HL-60/S4 (cell line): Measurements from ENCODE around the gene RASA3.

Experiments
- in situ Hi-C: fragments of 300-500 bp; cut with MboI; formaldehyde crosslinking; loops from 2 replicates; pipeline ENCODE4 v1.14.3; 2022; ENCODE audit warnings: low sequenced_read_pairs

The RASA3 gene

GRCh38 chr13:114038900-114039299 is 93.5 kb downstream of the RASA3 start:
- in situ Hi-C loops, result no loop called here

DNA sequence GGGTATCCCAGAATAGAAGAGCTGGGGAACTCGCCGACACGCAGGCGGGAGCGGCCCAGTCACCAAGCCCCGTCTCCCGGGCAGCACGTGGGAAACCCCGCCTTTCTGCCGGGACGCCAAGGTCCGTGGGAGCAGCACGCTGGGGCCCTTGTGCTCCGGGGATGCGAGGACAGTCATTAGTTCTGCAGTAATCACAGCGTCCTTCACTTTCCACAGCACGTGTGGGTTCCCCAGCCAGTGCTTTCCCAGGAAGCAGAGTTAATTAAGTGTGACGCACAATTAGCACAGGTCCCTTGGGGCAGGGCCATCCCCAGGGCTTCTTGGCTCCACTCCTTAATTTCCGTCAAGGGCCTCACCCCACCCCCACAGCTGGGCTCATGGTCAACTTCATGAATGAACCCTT is 94.2 kb downstream of the RASA3 start:
- in situ Hi-C loops, result no loop called here

GRCh38 chr13:114037674-114038073 is 94.7 kb downstream of the RASA3 start:
- in situ Hi-C loops, result no loop called here

GRCh38 chr13:114035583-114036531 is 96.6 kb downstream of the RASA3 start:
- in situ Hi-C loops, result no loop called here

DNA sequence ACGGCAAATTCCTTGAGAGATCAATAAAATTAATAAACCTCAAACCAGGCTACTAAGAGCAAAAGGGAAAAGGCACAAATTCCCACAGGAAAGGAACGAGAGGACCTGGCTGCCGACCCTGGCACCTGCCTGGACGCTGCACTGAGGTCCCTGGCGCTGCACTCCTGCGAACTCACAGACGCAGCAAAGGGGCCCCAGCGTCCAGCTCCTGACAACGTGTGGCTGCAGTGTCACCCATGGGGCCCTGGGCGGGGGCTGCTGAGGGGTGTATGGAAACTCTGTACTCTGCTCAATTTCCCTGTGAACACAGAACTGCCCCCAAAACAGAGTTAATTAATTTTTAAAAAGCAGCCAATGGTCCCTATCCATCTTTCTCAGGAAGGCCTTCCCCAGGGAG is 97.2 kb downstream of the RASA3 start:
- in situ Hi-C loops, result no loop called here

DNA sequence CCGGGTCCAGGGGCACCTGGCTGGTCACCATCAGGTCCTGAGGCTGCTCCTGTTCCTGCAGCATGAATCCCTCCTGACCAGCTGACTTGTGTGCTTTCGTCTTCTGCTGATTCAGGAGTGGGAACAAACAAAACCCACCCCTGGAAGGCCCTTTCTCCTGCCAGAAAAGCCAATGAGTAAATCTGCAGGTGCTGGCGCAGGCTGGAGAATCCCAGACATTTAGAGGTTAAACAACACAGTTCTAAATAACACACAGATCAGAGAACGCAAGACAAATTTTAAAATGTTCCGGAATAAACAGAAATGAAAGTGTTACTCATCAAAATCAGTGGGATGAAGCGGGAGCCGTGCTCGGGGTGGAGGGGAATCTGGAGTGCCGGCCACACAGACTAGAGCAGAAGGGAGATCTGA is 97.9 kb downstream of the RASA3 start:
- in situ Hi-C loops, result no loop called here

- in situ Hi-C loops, result no loop called here
Measured at GRCh38 chr13:114033541-114034315, 98.7 kb downstream of the RASA3 start.

- in situ Hi-C loops, result no loop called here
Measured at GRCh38 chr13:114032126-114032799, 100.2 kb downstream of the RASA3 start.

- in situ Hi-C loops, result no loop called here
Measured at GRCh38 chr13:114031631-114032030, 100.8 kb downstream of the RASA3 start.

DNA sequence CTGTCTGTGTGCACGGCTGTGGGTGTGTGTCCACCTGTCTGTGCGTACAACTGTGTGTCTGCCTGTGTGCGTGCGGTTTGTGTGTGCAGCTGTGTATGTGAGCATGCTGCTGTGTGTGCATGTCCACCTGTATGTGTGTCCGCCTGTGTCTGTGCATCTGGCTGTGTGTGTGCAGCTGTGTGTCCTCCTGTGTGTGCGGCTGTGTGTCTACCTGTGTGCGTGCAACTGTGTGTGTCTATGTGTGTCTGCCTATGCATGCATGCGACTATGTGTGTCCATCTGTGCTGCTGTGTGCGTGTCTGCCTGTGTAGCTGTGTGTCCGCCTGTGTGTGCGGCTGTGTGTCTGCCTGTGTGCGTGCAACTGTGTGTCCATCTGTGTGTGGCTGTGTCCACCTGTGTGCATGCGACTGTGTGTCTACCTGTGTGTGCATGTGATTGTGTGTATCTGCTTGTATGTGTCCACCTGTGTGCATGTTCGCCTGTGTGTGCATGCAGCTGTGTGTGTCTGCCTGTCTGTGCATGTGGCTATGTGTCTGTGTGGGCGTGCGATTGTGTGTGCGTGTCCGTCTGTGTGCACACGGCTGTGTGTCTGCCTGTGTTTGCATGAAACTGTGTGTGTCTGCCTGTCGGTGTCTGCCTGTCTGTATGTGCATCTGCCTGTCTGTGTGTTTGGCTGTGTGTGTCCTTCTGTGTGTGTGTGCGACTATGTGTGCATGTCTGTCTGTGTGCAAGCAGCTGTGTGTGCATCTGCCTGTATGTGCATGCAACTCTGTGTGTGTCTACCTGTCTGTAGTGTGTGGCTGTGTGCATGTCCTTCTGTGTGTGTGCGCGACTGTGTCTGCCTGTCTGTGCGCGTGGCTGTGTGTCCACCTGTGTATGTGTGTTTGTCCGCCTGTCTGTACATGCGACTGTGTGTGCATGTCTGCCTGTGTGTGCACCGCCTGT is 101.5 kb downstream of the RASA3 start:
- in situ Hi-C loops, result no loop called here

- in situ Hi-C loops, result no loop called here
Measured at GRCh38 chr13:114029866-114030625, 102.4 kb downstream of the RASA3 start.

DNA sequence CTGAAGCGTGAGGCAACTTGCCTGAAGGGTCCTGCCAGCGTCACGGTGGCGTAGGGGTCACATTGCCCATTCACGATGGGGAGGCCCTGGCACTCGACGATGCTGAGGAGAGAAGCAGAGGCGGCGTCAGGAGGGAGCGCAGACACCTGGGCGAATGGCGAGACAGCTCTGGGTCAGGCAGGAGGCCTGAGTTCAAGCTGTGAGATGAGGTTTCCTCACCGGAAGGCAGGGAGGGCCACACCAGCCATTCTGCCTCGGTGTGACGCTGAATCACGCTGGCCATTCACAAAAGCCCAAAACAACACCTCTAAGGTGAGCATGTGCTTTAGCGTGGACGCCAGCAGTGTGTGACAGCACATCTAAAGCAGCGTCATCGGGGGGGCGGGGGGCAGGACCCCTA is 104.6 kb downstream of the RASA3 start:
- in situ Hi-C loops, result no loop called here

DNA sequence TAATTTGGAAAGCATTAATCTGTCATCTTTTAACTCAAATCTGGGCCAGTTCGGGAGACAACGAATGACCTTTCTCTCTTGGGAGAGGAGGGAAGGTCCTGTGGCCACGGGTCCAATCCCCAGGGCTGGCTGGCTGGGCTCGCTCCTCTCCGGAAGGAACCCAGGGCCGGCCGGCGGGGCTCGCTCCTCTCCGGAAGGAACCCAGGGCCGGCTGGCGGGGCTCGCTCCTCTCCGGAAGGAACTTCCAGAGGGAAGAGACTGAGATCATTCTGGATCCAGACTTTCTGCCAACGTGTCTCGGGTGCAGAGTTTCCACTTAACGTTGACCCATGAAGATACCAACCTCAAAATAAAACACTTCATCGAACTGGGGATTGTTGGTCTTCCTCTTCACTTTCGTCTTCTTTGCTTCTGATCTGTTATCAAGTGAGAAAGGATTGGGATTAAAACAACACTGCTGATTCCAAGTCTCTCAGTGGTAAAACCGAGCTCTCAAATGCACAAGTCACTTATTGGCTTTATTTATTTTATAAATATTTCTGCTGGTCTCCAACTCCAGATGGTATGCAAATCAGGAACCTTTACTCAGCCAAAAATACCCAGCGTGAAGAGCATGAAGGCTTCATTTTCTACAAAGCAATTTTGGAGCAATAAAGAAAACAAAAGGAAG is 105.2 kb downstream of the RASA3 start:
- in situ Hi-C loops, result no loop called here

DNA sequence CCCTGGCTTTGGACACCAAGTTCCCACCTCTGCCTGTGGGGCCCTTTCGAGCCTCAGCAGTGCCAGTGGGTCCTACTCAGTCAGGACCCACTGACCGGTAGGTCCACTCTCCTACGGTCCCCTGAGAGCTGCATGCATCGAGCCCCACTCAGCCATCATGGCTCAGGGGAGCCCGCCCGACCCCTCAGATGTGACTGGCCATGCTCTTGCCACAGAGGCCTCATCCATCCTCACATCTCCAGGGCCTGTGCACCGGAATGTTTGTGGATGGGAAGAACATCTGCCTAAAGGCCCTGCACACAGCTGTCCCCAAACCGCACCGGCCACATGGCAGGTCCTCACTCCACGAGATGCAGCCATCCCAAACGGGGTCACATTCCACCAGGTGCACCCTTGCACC is 105.9 kb downstream of the RASA3 start:
- in situ Hi-C loops, result no loop called here

DNA sequence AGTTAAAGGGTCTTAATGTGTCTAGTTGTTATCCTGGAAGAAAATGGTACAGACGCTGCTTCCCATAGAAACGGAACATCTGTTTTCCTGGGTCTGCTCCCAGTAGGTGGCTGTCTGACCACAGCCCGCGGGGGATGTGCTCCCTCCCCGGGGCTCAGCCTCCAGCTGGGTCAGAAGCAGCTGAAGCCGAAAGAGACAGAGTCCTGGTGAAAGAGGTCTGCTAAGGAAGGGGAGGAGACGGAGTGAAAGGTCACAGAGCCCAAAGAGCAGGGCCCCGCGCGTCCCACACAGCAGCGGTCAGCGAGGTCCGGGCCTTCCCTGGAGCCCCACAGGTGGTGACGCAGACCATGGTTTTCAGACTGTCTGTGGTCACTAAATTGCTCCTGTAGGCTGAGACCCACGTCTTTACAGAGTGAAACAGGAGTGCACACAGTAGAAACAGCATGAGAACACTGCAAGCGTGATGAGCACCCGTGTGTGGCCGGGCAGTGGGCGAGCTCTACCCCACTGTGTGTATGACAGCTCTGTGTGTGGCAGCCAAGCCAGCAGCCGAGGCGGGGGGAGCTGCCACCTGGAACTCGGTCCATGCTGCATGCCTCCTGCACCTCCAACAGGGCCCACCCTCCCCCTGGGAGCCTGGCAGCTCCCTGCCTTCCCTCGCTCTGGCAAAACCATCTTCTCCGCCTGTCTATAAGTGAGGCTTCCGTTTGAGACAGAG is 106.5 kb downstream of the RASA3 start:
- in situ Hi-C loops, result no loop called here

- in situ Hi-C loops, result no loop called here
Measured at GRCh38 chr13:114025405-114025713, 107.1 kb downstream of the RASA3 start.

DNA sequence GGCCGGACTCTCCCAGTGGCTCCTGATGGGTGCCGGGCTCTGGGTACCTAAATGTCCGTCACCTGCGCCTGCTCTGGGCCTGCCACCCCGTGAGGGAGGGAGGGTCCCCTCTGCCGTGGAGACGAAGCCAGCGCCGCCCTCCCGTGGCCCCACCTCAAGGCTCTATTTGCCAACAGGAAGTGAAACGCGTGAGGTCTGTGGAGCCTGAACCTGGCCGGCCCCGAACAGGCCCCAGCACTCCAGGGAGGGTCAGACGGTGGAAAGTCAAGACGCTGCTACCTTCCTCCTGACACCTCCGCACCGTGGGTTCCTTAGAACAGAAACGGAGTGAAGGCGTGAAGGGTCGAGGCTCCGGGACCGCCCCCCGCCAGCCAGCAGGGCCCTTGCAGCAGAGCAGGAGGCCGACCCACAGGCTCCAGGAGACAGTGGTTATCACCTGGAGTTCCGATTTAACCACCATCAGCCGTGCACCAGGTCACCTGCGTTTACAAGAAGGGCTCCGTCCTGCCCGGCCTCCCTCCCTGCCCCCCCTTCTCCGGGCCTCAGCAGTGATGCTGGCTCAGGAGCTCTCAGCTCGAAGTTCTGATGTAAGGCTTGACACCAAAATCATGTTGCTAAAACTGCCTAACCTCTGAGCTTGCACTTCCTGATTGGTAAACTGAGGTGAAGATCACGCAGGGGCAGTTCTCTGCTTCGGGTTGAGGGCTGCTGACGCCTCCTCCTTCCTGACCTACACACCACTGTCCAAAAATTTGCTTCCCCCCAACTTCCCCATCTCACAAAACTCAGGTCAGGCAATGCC is 107.6 kb downstream of the RASA3 start:
- in situ Hi-C loops, result no loop called here
